ENCODE data around the gene CROCC2.
A peak's percentile ranks its signal among the peaks of the same experiment; 100 is the strongest.

The CROCC2 gene

DNA sequence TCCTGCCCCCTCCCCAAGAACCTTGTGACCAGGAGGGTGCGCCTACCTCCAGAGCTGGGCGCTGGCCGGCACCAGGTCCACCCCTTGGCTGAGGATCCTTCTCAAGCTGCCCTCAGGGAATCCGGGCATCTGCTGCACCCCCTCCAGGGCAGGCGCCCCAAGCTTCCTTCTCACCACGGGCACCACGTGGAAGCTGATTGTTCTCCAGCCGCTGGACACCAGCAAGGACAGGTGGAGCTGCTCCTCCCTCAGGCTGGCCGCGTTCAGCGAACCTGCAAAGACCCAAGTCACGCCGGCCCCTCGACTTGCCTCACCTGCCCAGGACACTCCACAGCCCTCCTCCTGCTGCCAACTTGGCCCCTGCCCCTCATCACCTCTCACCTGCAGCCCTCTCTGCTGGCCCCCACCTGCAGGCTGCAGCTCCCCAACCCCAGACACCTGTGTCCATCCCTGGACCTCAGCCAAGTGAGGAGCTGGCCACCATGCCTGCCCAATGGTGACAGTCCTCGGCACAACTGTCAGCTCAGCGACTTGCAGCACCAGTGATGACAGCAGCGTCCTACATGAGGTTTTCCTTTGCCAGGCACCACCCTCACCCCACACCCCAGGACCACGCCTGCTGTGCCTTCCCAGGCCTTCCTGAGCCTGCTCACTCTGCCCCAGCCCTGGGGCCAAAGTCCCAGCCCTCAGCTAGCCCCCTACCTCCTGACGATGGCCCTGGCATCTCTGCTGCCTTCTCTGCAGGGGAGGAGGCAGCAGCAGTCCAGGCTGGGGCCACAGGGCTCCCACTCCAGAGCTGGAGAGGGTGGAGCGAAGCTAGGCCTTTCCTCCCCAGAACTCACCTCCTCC, 14.4 kb upstream of the CROCC2 start:
- no peak for DNase-seq (ENCODE audit: low read depth in 2 of 2)

DNA sequence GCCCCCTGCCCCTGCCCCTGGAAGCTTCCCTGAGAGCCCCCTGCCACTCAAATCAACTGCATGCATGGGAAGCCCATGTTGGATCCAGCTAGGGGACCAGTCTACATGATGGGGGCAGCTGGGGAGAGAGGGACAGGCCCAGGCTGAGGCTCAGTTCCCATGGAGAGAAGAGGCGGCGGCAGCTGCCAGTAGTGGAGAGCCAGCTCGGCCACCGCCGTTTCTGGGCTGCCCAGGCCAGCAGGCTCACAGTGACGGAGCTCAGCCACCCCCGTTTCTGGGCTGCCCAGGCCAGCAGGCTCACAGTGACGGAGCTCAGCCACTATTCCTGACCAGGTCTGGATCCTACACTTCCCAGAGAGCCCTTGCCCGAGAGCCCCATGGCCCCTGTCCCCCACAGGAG, 13.8 kb upstream of the CROCC2 start:
- DNase-seq (ENCODE audit: low read depth in 2 of 2), result no peak

DNA sequence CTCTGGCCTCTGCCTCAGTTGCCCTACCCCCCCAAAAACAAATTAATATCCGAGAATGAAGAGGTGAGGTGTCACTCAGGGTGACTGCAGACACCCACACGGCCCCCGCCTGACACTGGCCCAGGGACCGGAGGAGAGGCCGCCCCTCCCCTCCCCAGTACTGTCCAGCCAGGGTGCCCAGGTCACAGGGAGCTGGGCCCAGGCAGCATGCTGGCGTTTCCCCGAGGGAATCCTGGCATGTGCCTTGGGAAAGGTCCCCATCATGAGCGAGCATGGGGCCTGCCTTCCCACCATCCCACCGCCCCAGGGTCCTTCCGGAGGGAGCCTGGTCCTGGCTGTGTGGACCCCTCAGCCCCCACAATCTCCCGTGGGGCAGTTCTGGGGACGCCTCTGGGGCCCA, 13.2 kb upstream of the CROCC2 start:
- DNase-seq (ENCODE audit: low read depth in 2 of 2), result no peak

GRCh38 chr2:240893363-240893844, 12.7 kb upstream of the CROCC2 start:
- peak in 1 of 2 donors; percentile 11 for DNase-seq (ENCODE audit: low read depth in 2 of 2)

GRCh38 chr2:240894006-240894405, 12.1 kb upstream of the CROCC2 start:
- DNase-seq (ENCODE audit: low read depth in 2 of 2), result no peak

DNA sequence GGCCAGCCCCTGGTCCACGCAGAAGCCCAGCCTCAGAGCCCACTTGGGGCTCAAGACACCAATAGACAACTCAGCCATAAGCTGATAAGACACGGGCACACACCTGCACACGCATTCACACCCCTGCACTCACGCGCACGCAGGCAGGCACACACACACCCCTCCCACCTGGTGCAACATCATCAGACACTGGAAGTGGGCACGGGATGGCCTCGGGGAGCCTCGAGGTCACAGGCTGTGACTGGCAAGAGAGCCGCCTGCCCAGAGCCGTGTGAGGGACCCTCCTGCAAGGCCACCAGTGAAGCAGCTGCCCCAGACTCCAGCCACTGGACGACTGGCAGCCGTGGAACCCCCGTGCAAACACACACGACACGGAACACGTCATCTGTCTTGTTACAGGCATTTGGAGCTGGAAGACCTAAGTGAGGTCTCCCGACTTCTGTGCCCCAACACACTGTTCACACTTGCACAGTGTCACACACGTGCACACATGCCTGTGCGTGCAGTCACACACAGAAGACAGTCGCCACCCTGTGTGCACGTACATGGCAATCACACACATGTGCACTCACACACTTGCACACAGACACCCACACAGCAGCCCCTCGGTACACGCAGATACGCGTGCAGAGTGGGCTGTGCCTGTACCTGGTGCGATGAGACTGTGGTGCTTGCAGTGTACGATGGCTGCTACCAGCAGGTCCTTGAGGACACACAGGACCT, 11.1 kb upstream of the CROCC2 start:
- no peak for DNase-seq (ENCODE audit: low read depth in 2 of 2)

- no peak for DNase-seq (ENCODE audit: low read depth in 2 of 2)
Observed at GRCh38 chr2:240895656-240896388, 10.3 kb upstream of the CROCC2 start, which contains the start of gene MAB21L4. Gene MAB21L4, minus strand, starts transcription at chr2:240896156. Its CDS starts 159 bp downstream, at chr2:240895997.

GRCh38 chr2:240896394-240896793, 9.7 kb upstream of the CROCC2 start:
- no peak for DNase-seq (ENCODE audit: low read depth in 2 of 2)

- no peak for DNase-seq (ENCODE audit: low read depth in 2 of 2)
Observed at GRCh38 chr2:240896871-240897692, 9.1 kb upstream of the CROCC2 start.

- DNase-seq (ENCODE audit: low read depth in 2 of 2), result no peak
Observed at GRCh38 chr2:240898108-240898730, 7.9 kb upstream of the CROCC2 start.

DNA sequence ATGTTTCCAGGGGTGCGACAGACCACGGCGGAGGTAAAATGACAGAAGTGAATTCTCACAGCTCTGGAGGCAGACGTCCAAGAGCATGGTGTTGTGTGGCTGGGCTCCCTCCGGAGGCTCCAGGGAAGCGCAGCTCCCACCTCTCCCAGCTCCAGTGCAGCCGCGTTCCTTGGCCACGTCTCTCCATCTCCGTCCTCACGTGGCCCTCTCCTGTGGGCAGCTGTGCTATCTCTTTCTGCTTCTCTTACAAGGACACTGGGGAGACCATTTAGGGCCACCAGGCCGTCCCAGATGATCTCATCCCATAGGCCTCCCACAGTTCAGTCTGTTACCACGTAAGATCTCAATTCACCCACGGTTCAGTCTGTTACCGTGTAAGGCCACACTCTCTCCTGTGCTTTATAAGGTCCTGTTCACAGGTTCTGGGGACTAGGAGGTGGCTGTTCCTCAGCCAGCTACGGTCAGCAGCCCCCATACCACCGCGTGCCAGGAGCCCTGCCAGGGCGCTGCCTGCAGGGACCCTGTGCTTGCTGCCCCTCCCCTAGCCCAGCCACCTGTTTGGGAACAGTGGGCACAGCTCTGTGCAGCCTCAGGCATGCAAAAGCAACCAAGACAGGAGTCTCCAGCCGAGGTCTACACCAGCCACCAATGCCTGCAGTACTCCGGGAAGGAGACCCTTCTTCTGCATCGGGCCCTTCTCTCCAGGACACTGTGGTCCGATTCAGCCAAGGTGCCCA, 7.2 kb upstream of the CROCC2 start:
- DNase-seq (ENCODE audit: low read depth in 2 of 2), result no peak

DNA sequence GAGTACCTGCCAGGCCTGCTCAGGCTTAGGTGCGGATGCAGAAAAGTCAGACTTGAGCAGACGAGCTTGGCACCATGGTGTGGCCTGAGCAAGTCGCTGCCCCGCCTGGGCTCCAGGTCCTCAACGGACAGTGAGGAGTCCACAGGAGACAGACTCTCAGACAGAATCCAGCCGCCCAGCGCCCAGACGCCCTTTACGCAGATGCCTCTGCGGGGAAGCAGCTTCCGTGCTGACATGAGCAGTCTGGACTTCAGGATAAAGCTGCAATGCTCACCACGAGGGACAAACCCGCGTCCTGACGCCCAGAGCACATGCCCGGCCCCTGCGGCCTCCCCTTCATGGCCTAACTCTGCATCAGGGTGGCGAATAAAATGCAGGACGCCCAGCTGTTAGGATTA, 6.7 kb upstream of the CROCC2 start:
- DNase-seq (ENCODE audit: low read depth in 2 of 2), result no peak

DNA sequence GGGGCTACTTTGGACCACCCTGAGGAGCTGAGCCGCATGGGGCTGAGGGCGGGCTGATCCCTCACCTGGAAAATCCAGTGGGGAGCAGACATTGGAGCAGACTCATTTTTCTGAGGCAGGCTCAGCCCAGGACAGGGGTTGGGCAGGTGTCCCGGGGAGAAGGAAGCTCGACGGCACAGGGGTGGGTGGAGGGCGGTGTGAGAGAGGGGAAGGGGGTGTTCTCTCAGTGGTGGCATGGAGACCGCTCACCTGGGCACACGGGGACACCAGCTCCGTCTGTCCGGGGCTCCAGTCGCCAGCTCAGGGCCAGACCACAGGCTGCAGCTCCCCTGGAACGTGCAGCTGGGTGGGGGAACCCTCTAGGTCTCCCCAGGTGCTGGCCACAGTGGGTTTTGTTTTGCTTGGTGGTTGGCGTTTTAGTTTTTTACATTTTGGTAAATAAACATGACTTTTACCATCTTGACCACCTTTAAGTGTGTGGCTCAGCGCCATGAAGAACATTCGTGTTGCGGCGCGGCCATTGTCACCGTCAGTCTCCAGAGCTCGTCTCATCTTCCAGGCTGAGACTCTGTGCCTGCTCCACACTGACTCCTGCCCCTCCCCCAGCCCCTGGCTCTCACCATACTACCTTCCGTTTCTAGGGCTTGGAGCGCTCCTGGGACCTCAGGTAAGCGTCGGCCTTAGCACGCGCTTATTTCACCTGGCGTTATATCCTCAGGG, 5.8 kb upstream of the CROCC2 start:
- DNase-seq (ENCODE audit: low read depth in 2 of 2), result no peak

DNA sequence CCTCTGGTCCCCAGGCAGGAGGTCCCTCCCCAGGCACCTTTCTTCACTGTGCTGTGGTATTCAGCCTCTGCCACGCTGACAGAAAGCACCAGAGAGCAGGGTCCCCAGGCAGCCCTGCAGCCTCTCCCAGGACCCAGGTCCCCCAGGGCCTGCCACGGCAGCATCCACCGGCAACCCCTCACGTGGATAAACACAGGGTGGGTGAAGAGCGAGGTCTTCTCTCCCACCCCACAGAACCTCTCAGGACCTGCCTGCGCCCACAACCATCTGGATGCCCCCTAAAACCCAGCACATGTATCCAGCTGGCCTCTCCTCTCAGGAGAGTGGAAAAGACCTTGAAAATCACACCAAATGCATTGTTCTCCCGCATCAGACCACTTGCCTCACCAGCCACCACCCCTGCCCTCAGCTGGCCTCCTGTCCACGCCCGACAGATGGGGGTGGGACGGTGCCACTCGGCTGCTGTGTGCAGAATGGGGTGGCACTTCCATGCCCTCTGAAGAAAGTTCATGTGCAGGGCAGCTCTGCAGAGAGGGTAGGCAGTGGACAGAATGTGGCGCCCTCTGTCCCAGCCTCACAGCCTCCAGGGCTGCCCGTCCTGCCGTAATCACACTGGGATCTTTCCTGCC, 4.0 kb upstream of the CROCC2 start:
- no peak for DNase-seq (ENCODE audit: low read depth in 2 of 2)

DNA sequence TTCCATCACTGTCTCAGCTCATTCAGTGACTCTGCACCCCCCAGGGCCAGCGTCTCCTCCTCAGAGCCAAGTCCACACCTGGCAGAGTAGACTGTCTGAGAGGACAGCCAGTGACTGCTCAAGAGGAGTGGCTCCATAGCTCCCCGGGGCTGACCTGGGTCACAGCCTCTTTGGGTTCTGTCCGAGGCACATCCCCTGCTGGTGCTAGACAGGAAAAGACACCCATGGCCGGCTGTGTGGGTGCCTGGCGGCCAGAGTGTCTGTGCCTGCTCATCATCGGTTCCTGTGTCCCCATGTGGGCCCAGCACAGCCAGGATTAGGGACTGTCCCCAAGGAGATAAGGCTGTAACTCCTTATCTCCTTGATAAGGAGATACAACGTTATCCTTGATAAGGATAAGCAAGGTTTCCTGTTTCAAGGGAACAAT, 3.5 kb upstream of the CROCC2 start:
- no peak for DNase-seq (ENCODE audit: low read depth in 2 of 2)

DNA sequence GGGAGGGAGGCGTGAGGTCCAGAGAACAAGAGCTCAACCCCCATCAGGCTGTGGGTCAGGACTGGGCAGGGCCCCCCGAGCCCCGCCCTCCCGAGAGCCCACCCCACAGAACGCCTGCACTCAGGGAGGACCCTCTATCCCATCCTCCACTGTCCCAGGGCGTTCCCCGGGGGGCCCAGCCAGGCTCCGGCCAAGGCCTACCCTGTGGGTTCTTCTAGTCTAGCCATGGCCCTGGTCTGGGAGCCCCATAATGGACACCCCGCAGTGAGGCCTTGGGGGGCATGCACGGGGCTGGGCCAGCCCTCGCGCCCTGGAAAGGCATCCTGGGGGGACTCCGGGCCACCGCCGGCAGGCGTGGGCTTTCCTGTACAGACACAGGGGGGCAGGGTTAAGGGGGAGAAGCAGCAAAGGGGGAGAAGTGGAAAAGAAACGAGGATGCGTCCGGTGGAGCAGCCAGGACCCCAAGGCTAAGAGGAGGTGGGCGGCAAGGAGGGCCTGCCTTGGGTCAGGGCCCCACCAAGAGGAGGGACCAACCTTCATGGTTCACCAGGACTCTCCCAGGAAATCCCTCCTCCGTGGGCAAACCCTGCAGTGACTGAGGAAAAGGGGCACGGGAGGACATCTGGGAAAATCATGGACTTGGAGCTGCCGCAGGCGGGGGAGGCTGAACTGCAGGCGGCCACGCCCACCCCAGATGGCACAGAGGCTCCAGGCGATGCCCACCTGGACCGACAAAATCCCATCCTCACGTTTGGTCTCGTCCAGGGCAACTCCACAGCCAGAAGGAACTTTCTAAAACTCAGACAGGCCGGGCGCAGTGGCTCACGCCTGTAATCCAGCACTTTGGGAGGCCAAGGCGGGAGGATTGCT, 2.7 kb upstream of the CROCC2 start:
- no peak for DNase-seq (ENCODE audit: low read depth in 2 of 2)

- DNase-seq (ENCODE audit: low read depth in 2 of 2), result no peak
Observed at GRCh38 chr2:240904216-240905175, 1.6 kb upstream of the CROCC2 start.

Data from stimulated activated CD8-positive, alpha-beta memory T cell treated with anti-CD3 and anti-CD28 coated beads, Interleukin-7, amount 100 ng/mL, for 1 hour (primary cell).